ENCODE results near the gene TGFB1. TPM values are rescaled to one million over a fixed set of nuclear protein-coding genes. Genes with fewer than 3 reads are reported as not detected.
A peak's percentile ranks its signal among the peaks of the same experiment; 100 is the strongest.

The TGFB1 gene
- total and polyA plus RNA-seq, 9 of the 15 experiments (the other 6 are each of a cell fraction or from before 2014, with no cell fraction given) = 0.24 to 159 (median 17.2) TPM

- TF ChIP-seq ZNF277 (CRISPR knock-in tag; IDR thresholded peaks at IDR 0.05; ENCODE audit: borderline replicate concordance) (no peak), MXI1 (IDR thresholded peaks at IDR 0.05; ENCODE audit: low read depth, low read length) (no peak), NR4A1 (CRISPR knock-in tag; IDR thresholded peaks at IDR 0.05) (no peak), NR4A1 (tag; IDR thresholded peaks at IDR 0.05) (no peak)
These were observed 23.3 kb upstream of the TGFB1 start (continued) for GRCh38 chr19:41376998-41377365.

- in situ Hi-C loops (cut with MboI) (no loop called here), intact Hi-C loops (cut with micrococcal nuclease) (no loop called here)
- no peaks in the 10 kb centered on the region for H3K9me3 ChIP-seq (replicated peaks; ENCODE audit: control insufficient read depth, insufficient read depth, low read depth, low read length)
- no peaks in the 10 kb centered on the region for H3K27me3 ChIP-seq (ENCODE audit: control insufficient read depth in 2 of 2, insufficient read depth in 2 of 2, low read length in 2 of 2)
- no peak within 1 kb of the TSS for H3K27ac ChIP-seq (ENCODE audit: extremely low read depth, low read depth, low read length)
- FAIRE-seq (no peak), DNase-seq (ENCODE audit: extremely low read depth in 1 of 4, low spot score in 3 of 4) (peak in 1 of 4 experiments; percentile 37), ATAC-seq (no peak)
- peaks cover 0 to 19% of the 10 kb centered on the region in 2 experiments; a peak in 3 of 5 replicates for H3K4me1 ChIP-seq (replicated peaks in 1 of 2; ENCODE audit: control insufficient read depth in 2 of 2, insufficient read depth in 2 of 2, low read length in 2 of 2)
- peaks cover 6% of the 10 kb centered on the region; the same call in 1 of the 3 replicates for H3K79me2 ChIP-seq (ENCODE audit: control insufficient read depth, insufficient read depth, low read length)
- no peak within 1 kb of the TSS for H2AFZ ChIP-seq (ENCODE audit: low read depth, low read length)
- no peak within 1 kb of the TSS for H3K4me2 ChIP-seq (ENCODE audit: insufficient read depth, low read length)
- WGBS (ENCODE audit: insufficient coverage, low coverage, missing lambda C conversion rate) = 88% methylated on average over 23 of the region's 47 CpGs
- H3K9me1 ChIP-seq (ENCODE audit: control insufficient read depth, insufficient read depth, low read length) = no peaks in the 10 kb centered on the region
- no peaks in the 10 kb centered on the region for H4K20me1 ChIP-seq (replicated peaks; ENCODE audit: control insufficient read depth, insufficient read depth, low read length)
- CTCF ChIA-PET (ENCODE audit: low intra/inter-chr PET ratio) = no interaction called here
- H3K9ac ChIP-seq (ENCODE audit: insufficient read depth in 1 of 2, low read depth in 2 of 2, low read length in 2 of 2) = 0 out of 4 replicates have a peak within 1 kb of the TSS, but pooled peaks of 1 of the 2 experiments have one; percentile 26
- H3K36me3 ChIP-seq (ENCODE audit: control insufficient read depth, insufficient read depth, low read length) = 0 out of 3 replicates have a peak, but pooled peaks cover 3% of the 10 kb centered on the region
- BruUV-seq (replicated peaks) = no TSS peak
- no peak within 1 kb of the TSS for H3K4me3 ChIP-seq
- POLR2A ChIA-PET = no interaction called here
- TF ChIP-seq NR3C1 (CRISPR knock-in tag; IDR thresholded peaks at IDR 0.05) = no peak
- no peak for TF ChIP-seq TCF7 (IDR thresholded peaks at IDR 0.05; ENCODE audit: borderline replicate concordance)
- no peak for TF ChIP-seq RBFOX2 (IDR thresholded peaks at IDR 0.05; ENCODE audit: low read depth, low read length)
- peak; percentile 61 for TF ChIP-seq POLR2G (IDR thresholded peaks at IDR 0.05; ENCODE audit: low read depth, low read length)
- no peak for TF ChIP-seq TRIM25 (IDR thresholded peaks at IDR 0.05; ENCODE audit: borderline replicate concordance)
- no peak for TF ChIP-seq MBD2 (IDR thresholded peaks at IDR 0.05; ENCODE audit: borderline replicate concordance, low read depth)
- TF ChIP-seq CEBPB (tag; IDR thresholded peaks at IDR 0.05) = peak; percentile 63
- no peak for TF ChIP-seq PHB2 (IDR thresholded peaks at IDR 0.05; ENCODE audit: low read depth)
- no peak for TF ChIP-seq CEBPG (CRISPR knock-in tag; IDR thresholded peaks at IDR 0.05)
- peak in 1 of 2 experiments; percentile 16; a peak in 2 of 4 replicates for TF ChIP-seq CEBPG (tag; conservative IDR thresholded peaks at IDR 0.05 in 1 of 2, IDR thresholded peaks at IDR 0.05 in 1 of 2)
- TF ChIP-seq ZBTB33 (CRISPR knock-in tag; IDR thresholded peaks at IDR 0.05) = peak; percentile 87
These were observed 22.7 kb upstream of the TGFB1 start, which contains the start of gene TMEM91 for GRCh38 chr19:41376241-41376997. TSS of gene TMEM91 (plus strand) at chr19:41376533. CDS start at chr19:41378310, 1,777 bp downstream.
